GM19023 (cell line): ENCODE data around the gene PKD1L1.
"Not testable (repeated sequence)": the region's sequence is repeated elsewhere in the genome, so short reads cannot be mapped to it uniquely, and the experiment has no call there.

Experiments used
- ATAC-seq: cut with Tn5 transposase; IDR thresholded peaks from one replicate; pipeline ENCODE4 v1.9.1; 2021; ENCODE audit warnings: mild to moderate bottlenecking, moderate library complexity; ENCODE audit not compliant: unreplicated experiment

PKD1L1 gene

GRCh38 chr7:47948141-47948790 lies at the start of gene PKD1L1:
Gene PKD1L1, minus strand, starts transcription at chr7:47948466. Its CDS starts 26 bp downstream, at chr7:47948440.
- ATAC-seq: no peak

- ATAC-seq: no peak
These were observed 44.2 kb upstream of the PKD1L1 start for GRCh38 chr7:47992446-47992845.

GRCh38 chr7:47991741-47992311 lies 43.6 kb upstream of the PKD1L1 start:
- ATAC-seq: peak; percentile 100

- ATAC-seq: no peak
These were observed 43.0 kb upstream of the PKD1L1 start for GRCh38 chr7:47991270-47991669.

- ATAC-seq: no peak
These were observed 42.3 kb upstream of the PKD1L1 start for GRCh38 chr7:47990592-47990991.

GRCh38 chr7:47989607-47990400 lies 41.5 kb upstream of the PKD1L1 start:
- not testable (repeated sequence) for ATAC-seq

- no peak for ATAC-seq
These were observed 40.5 kb upstream of the PKD1L1 start for GRCh38 chr7:47988496-47989386.

- ATAC-seq: no peak
These were observed 34.3 kb upstream of the PKD1L1 start for GRCh38 chr7:47982610-47983009.

- ATAC-seq: not testable (repeated sequence)
These were observed 32.4 kb upstream of the PKD1L1 start for GRCh38 chr7:47980648-47981047.

GRCh38 chr7:47979832-47980181 lies 31.5 kb upstream of the PKD1L1 start:
- no peak for ATAC-seq

GRCh38 chr7:47979145-47979831 lies 31.0 kb upstream of the PKD1L1 start, which contains the start of gene HUS1:
Gene HUS1, minus strand, starts transcription at chr7:47979615. Its CDS starts 96 bp downstream, at chr7:47979519.
- peak; percentile 99 for ATAC-seq

GRCh38 chr7:47978790-47979144 lies 30.5 kb upstream of the PKD1L1 start:
- no peak for ATAC-seq

GRCh38 chr7:47973739-47974138 lies 25.5 kb upstream of the PKD1L1 start:
- ATAC-seq: no peak

- ATAC-seq: no peak
These were observed 22.5 kb upstream of the PKD1L1 start for GRCh38 chr7:47970761-47971160.

GRCh38 chr7:47968847-47969774 lies 20.8 kb upstream of the PKD1L1 start:
- ATAC-seq: peak; percentile 77

- no peak for ATAC-seq
These were observed 19.4 kb upstream of the PKD1L1 start for GRCh38 chr7:47967708-47968107.

GRCh38 chr7:47967123-47967522 lies 18.9 kb upstream of the PKD1L1 start:
- no peak for ATAC-seq

GRCh38 chr7:47965456-47965855 lies 17.2 kb upstream of the PKD1L1 start:
- ATAC-seq: no peak

GRCh38 chr7:47962262-47962661 lies 14.0 kb upstream of the PKD1L1 start:
- no peak for ATAC-seq
